NCI-H446 (cell line): ENCODE data around the gene SYMPK.

ENCODE experiments used
- DNase-seq, 2 experiments: peaks; one replicate each; lab custom pipeline; 2025; lab: John Stamatoyannopoulos, UW

SYMPK gene

DNA sequence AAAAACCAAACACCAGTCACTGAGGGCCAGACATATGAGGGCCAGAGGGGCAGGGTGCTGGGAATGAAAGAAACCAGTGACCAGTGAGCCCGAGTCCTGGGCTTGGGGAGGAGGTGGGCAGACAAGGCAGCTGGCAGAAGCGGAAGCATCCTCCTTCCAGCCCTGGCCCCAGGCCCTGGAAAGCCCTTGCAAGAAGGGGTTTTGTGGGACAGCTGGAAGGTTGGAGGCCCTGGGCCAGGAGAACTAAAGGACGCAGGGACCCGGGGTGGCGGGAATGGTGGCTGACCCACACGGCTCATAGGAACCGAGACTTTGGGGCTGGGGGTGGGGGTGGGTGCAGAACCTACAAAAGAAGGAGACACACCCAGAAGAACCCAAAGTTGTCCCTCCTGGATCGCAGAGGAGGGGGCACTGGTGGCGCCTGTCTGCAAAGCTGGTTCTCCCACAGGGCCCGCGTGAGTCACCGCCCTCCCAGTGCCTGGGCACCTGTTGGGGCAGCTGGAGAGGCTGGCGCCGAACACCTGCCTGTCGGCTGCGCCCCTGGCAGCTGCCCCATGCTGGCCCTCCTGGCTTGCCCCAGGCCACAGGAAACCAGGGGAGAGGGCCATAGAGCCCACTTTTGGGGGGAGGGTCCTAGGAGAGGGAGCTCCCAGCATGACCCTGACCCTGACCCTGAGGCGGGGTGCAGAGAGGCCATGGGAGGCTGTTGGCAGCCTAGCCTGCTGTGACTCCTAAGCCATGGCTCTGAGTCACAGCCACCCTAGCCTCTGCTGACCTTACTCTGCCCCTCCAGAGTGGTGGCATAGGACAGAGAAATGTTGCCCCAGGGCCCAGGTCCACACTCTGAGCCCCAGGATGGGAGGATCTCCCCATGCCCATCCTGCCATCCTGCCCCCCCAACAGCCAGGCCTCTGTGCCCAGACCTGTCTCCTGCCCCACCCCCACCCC, 81.5 kb downstream of the SYMPK start:
- DNase-seq: peak in 1 of 2 experiments; percentile 32

DNA sequence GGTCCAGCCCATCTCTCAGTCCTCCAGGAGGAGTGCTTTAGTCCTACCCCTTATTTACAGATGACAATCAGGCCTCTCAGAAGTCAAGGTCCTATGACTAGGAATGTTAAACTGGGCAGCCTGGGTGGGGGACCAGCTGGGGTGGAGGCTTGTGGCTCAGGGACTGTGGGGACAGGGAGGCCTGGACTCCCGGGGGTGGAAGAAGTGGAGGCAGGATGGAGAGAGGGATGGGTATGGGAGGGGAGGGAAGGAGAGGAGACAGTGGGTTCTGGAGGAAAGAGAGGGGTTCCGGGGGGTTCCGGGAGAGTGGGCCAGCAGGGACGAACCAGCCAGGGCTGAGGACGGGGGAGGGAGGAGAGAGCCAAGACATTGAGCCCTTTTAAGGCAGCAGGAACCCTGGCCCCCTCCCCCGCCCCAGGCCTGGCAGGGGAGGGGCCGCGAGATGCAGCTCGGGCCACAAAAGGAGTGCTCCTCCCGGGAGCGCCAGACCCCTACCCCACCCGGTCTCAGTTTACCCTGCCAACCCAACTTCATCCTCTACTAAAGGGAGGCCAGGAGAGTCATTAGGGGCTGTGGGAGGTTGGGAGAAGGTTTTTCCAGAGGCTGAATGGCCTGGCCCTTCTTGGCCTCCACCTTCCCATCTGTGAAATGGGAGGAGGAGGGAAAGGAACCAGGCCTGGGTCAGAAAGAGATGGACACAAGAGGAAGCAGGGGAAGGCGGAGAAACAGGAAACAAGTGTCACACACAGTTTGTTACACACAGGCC, 82.3 kb downstream of the SYMPK start:
- DNase-seq: no peak

DNA sequence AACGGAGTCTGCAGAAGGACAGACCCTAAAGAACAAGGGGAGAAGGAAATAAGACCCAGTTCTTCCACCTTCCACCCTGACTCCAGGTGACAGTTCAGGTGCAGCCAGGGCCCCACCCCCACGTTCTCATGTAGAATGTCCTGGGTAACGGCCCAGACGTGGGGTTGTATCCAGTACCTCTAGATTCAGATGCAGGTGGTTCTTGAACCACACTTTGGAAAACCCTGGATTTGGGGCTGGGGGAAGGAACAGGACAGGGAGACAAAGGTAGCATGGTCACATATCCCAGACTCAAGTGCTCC, 82.8 kb downstream of the SYMPK start:
- no peak for DNase-seq

DNA sequence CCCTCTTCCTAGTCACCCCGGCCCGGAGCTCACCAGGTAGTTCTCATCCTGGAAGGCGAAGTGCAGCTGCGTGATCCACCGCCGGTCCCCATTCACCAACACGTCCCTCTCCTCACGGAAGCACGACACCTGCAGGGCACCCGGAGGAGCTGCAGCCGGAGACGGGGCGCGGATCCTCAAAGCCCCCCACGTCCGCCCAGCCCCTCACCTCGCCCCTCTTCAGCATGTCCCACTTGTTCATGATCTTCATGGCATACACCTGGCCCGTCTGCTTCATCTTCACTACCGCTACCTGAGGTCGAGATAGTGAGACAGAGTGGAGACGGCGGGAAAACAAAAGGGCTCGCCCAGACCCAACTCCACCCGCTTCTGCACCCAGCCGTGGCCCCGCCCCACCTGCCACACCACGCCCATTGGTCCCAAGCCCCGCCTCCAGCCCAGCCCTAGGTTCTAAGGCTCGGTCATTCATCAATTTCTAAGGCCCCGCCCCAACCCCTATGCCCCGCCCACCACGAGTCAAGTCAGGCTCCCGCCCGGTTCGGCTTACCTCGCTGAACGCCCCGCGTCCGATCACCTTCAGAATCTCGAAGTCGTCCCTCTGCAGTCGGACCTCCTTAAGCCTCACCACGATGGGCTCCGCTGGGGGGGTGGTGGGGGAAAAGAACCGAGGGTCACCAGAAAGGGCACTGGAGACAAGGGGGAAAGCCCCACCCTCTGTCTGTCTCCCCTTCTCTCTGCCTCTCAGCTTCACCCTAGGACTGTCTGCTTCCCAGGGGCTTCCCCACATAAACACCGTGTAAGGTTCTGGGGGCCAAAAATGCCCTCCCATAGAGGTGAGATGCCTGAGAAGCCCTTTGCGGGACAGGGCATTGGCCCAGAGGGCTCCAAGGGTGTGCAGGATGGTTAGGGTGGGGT, 83.5 kb downstream of the SYMPK start:
- DNase-seq: peak; percentile 86 to 93

DNA sequence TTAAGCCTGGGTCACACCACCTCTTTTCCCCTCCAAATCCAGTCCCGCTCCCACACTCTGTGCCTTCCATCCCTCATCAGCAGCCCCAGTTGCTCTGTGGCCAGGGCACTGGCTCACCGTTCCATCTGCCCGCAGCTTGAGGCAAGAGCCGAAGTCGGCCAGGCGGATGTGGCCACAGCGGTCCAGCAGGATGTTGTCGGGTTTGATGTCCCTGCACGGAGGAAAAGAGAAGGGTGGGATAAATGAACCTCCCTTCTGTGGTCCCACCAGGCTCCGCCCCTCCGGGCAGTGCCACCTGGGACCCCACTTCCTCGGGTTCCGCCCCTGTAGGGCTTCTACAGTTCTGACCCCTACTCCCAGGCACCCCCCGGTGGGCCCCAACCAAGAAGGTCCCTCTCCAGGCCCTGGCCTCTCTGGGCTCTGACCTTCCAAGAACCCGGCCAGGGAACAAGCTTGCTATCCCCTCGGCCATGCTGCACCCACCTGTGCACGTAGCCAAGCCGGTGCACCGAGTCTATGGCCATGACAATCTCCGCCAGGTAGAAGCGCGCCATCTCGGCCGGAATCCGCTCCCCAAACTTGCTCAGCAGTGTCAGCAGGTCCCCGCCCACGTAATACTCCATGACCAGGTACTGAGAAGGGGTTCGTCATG, 84.8 kb downstream of the SYMPK start:
- no peak for DNase-seq

DNA sequence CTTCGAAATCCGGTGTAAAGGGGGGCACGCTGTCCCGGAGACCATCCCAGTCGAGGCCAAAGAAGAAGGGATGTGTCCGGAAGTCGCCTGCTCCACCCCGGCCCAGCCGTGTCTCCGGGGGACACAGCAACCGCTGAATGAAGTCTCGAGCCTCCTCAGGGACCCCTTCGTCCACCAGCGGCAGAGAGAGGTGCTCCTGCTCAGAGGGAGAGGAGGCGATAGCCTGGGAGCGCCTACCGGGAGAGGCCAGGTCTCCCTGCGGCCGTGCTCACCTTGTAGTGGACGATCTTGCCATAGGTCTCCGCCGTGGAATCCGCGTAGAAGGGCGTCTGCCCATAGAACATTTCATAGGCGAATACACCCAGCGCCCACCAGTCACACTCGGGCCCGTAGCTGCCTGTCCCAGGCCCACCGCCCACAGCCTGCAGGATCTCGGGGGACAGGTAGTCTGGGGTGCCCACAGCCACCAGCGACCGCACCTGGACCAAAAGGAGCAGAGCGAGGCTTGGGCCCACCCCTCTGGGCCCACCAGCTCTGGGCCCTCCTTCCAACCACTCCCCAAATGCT, 85.5 kb downstream of the SYMPK start:
- no peak for DNase-seq

DNA sequence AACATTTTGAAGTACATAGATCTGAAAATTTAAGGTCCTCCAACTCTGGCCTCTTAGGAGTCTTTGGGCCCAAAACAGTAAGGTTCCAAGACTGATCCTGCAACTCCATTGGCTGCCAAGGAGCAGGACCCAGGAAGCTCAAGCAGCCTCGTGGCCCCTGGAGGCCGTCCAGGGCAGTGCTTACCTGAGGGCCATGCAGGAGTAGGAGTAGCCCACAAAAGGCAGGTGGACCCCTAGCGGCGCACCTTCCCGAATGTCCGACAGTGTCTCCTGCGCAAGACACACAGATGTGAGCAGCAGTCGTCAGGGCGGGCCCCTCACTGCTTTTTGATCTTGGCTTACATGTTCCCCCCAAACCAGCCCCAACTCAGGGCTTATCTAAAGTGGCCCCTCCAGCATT, 88.2 kb downstream of the SYMPK start:
- DNase-seq: no peak

DNA sequence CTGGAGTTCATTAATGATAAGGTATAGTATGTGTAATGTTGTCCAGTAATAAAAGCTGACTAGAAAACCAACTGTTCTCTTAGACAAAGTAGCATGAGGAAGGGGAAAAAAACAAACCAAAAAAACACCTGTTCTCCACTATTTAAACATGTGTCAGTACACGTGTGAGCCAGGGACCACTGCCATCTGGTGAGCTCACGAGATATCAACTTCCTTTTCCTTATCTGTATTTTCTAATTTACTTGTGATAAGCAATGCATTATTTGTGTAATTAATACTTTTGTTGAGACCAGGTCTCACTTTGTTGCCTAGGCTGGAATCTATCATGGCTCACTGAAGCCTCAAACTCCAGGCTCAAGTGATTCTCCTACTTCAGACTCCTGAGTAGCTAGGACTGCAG, 89.6 kb downstream of the SYMPK start:
- DNase-seq: no peak

DNA sequence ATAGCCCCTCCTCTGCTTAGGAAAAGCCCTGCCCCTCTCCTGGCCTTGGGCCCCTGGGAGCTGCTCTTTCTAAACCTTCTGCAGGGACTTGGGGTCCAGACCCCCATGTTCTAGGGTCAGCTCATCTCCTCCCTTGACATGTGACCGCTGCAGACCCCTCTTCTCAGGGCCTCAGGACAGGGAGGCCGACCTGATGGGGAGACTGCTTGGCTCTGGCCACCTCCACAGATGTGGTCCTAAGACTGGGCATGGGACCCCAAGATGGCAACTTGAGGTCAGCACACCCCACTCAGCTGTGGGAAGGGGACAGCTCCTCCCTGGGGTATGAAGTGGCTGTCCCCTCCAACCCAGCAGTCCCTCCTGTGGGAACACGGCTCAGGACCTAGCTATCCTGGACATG, 90.0 kb downstream of the SYMPK start:
- DNase-seq: no peak

DNA sequence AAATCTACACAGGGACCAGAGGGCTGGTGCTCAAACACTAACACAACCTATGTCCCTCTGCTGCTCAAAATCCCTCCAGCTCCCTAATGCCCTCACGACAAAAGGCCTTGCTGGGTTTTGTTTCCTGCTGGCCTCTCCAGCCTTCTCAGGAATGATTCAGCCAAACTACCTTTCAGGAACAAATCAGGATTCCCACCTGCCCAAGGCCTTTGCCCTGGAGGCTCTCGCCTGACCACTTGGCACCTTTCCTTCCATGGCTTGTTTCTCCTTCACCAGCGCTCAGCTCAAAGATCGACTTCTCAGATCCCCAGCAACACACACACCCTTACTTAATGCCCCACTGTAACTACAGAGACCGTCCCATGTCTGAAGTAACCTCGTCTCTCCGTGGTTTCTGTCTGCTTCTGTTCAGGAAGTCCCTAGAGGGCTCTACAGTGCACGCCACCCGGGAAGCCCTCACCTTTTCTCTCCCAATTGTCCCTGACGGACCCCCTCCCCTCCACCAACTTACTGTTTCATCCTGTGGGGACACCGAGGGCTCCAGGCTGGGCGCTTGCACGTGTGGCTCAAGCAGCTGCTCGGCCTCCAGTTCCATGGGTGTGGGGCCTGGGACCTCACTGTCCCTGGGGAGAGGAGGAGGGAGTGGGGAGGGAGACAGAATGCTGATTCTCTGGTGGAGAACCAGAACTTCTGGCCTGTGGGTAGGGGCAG, 90.7 kb downstream of the SYMPK start:
- no peak for DNase-seq

DNA sequence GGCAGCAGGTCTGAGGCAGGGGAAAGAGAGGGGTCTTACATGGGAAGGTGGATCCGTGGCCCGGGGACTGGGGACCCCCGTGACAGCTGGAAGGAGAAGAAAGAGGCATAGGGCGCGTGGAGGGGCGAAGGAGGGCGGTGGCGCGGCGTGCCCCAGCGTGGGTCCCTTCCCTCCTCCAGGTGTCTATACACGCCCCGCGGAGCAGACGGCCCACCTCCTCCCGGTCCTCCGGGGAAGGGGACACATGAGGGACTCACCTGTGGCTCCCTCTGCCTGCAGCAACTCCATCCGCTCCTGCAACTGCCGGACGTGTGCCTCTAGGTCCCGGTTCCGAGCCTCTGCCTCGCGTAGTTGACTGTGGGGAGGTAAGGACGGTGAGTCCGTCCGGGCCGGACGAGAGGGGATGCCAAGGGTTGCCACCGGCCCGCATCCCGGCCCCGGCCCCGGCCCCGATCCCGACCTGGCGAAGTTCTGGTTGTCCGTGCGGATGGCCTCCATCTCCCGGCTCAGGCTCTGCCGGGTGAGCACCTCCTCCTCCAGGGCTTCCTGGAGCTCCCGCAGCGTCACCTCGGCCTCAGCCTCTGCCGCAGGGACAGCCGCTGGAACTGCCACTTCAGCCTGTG, 91.5 kb downstream of the SYMPK start:
- DNase-seq: no peak

DNA sequence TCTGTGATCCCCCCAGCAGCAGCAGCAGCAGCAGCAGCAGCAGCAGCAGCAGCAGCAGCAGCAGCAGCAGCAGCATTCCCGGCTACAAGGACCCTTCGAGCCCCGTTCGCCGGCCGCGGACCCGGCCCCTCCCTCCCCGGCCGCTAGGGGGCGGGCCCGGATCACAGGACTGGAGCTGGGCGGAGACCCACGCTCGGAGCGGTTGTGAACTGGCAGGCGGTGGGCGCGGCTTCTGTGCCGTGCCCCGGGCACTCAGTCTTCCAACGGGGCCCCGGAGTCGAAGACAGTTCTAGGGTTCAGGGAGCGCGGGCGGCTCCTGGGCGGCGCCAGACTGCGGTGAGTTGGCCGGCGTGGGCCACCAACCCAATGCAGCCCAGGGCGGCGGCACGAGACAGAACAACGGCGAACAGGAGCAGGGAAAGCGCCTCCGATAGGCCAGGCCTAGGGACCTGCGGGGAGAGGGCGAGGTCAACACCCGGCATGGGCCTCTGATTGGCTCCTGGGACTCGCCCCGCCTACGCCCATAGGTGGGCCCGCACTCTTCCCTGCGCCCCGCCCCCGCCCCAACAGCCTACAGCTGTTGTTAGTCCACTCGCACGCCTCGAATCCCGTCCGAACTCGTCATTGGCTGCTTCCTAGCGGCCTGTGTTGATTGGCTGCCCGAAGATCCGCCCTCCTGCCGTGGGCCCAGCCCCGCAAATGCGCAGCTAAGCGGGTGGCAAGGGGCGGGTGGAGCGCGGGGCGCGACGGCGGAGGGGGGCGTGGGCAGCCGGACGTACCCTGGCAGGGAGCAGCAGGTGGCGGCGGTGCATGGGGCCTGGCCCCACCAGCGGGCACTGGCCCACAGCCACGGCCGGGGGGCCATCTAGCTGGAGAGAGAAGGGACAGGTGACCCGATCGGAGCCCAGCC, 92.5 kb downstream of the SYMPK start:
- peak; percentile 96 to 98 for DNase-seq

DNA sequence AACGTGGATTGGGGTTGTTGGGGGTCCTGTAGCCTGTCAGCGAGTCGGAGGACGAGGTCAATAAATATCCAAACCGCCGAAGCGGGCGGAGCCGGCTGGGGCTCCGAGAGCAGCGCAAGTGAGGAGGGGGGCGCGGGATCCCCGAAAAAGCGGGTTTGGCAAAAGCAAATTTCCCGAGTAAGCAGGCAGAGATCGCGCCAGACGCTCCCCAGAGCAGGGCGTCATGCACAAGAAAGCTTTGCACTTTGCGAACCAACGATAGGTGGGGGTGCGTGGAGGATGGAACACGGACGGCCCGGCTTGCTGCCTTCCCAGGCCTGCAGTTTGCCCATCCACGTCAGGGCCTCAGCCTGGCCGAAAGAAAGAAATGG, 93.1 kb downstream of the SYMPK start:
- peak; percentile 71 to 77 for DNase-seq

DNA sequence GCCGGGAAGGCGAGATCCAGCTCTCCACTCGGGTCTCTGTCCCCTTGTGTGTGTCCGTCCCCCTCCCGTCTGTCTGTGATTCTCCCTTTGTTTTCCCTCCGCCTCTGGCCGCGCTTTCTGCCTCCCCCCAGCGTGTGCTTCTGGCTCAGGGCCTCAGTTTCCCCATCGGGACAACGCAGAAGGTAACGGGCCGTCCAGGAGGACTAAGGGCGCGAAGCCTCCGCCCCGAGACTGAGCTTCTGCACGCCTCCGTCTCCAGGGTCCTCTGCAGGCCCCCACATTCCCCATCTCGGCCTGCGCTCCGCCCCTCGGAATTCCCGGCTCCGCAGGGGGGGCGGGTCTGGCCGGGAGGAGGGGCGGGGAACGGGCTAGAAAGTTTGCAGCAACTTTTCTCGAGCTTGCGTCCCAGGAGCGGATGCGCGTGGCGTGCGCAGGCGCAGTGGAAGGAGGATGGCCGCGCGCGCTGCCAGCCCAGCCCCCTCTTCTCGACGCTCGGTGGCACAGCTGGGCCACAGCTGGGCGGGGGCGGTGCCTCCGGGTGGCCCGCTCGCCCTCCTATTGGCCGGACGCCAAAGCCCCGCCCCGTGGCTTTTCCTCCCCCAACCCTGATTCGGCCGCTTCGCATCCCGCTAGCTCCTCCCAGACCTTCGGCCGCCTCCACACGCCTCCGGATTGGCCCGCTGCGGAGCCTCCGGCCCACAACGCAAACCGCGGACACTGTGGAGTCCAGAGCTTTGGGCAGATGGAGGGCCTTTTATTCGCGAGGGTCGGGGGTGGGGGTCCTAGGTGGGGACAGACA, 93.8 kb downstream of the SYMPK start, which contains the start of gene SIX5:
Gene SIX5 (minus strand): TSS at position 269 of the 799 bp plus-strand sequence. CDS start 408 bp downstream, outside the sequence.
- DNase-seq: peak; percentile 95 to 99

DNA sequence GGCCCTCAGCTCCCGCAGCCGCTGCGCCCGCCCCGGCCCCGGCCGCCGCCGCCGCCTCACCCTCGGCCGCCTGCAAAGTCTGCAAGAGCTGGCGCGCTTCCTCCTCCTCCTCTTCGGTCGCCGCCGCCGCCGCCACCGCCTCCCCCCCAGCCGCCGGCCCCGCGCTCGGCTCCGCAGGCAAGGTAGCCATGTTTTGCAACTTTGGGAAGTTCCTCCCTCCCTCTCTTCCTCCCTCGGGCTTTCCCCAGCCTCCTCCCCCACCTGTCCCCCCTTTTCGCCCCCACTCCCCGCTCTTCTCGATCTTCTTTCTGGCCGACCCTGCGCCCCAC, 94.3 kb downstream of the SYMPK start:
- no peak for DNase-seq

DNA sequence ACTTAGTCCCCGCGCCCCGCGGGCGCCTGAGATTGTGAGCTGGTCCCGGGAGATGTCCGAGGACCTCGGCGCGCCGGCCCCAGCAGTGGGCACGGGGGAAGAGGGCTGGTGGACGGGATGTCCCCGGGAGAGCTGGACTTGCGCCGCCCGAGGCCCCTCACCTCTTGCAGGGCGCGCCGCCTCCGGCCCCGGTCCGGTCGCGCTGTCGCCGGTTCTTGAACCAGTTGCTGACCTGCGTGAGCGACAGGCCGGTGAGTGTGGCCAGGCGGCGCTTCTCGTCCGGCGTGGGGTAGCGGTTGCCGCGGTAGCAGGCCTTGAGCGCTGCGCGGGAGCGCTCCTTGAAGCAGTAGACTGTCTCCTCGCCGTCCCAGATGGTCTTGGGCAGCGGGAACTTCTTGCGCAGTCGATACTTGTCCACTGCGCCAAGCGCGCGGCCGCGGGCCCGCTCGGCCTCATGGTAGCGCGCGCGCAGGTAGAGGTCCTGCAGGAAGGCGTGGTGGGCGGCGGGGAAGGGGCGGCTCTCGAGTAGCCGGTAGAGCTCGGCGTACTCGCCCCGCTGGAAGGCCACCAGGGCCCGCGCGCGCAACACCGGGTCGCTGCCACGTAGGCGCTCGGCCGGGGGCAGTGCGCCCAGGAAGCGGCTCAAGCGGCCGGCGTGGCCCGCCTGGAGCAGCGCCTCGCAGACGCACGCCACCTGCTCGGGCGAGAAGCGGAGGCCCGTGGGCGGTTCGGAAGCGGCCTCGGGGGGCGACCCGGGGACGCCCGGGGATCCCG, 94.9 kb downstream of the SYMPK start:
- DNase-seq: peak in 1 of 2 experiments; percentile 64

DNA sequence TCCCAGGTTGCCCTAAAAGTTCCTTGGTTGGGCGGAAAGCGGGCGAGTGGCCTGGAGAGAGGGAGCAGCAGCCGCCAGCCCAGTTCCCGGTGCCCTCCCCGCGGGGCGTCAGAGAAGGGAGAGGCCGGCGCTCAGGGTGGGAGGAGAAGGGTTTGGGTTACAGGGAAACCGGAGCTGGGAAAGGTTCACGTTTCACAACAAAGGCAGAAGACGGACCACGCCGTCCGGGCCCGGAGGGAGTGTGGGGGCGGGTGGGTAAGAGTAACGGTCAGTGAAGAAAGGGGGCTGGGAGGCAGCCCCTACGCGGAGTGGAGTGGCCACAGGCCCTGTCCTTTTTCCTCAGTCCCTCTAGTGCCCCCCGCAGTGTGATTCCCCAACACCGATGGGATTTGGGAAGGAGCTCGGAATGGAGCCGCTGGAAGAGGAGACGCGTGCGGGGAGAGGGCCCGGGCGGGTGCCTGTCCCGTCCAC, 95.5 kb downstream of the SYMPK start:
- peak in 1 of 2 experiments; percentile 42 for DNase-seq
